COLO668 (cell line): ENCODE data around the gene MAST2.
"Not testable (repeated sequence)": the region's sequence is repeated elsewhere in the genome, so short reads cannot be mapped to it uniquely, and the experiment has no call there.

Experiments
- DNase-seq: peaks from one replicate; lab custom pipeline; 2025; ENCODE audit not compliant: unreplicated experiment; lab: John Stamatoyannopoulos, UW

Gene MAST2

GRCh38 chr1:45891087-45891486 is 87.7 kb downstream of the MAST2 start:
- no peak for DNase-seq

GRCh38 chr1:45892068-45892785 is 88.8 kb downstream of the MAST2 start:
- no peak for DNase-seq

- no peak for DNase-seq
Measured at GRCh38 chr1:45894331-45894730, 90.9 kb downstream of the MAST2 start.

GRCh38 chr1:45894921-45895320 is 91.5 kb downstream of the MAST2 start:
- DNase-seq = no peak

- DNase-seq = no peak
Measured at GRCh38 chr1:45895406-45895805, 92.0 kb downstream of the MAST2 start.

GRCh38 chr1:45906883-45907282 is 103.5 kb downstream of the MAST2 start:
- no peak for DNase-seq

GRCh38 chr1:45908611-45909140 is 105.3 kb downstream of the MAST2 start:
- no peak for DNase-seq

GRCh38 chr1:45911634-45912033 is 108.2 kb downstream of the MAST2 start:
- no peak for DNase-seq

GRCh38 chr1:45913183-45913683 is 109.8 kb downstream of the MAST2 start:
- DNase-seq = no peak

- no peak for DNase-seq
Measured at GRCh38 chr1:45913731-45914501, 110.5 kb downstream of the MAST2 start.

GRCh38 chr1:45914836-45915235 is 111.4 kb downstream of the MAST2 start:
- DNase-seq = no peak

GRCh38 chr1:45922374-45922773 is 119.0 kb downstream of the MAST2 start:
- DNase-seq = no peak

GRCh38 chr1:45922813-45923212 is 119.4 kb downstream of the MAST2 start:
- no peak for DNase-seq

- no peak for DNase-seq
Measured at GRCh38 chr1:45923343-45923742, 119.9 kb downstream of the MAST2 start.

GRCh38 chr1:45924736-45925135 is 121.3 kb downstream of the MAST2 start:
- no peak for DNase-seq

GRCh38 chr1:45925728-45926287 is 122.4 kb downstream of the MAST2 start:
- no peak for DNase-seq

- no peak for DNase-seq
Measured at GRCh38 chr1:45926330-45926729, 122.9 kb downstream of the MAST2 start.

- not testable (repeated sequence) for DNase-seq
Measured at GRCh38 chr1:45927231-45927915, 124.0 kb downstream of the MAST2 start.

GRCh38 chr1:45928486-45929205 is 125.2 kb downstream of the MAST2 start:
- no peak for DNase-seq

- no peak for DNase-seq
Measured at GRCh38 chr1:45929257-45929687, 125.9 kb downstream of the MAST2 start.
